ENCODE results near the gene DNAJC12.
A peak's percentile ranks its signal among the peaks of the same experiment; 100 is the strongest.
"Not testable (repeated sequence)": the region's sequence is repeated elsewhere in the genome, so short reads cannot be mapped to it uniquely, and the experiment has no call there.

DNAJC12 gene

GRCh38 chr10:67763499-67764011 lies 74.4 kb downstream of the DNAJC12 start:
- H3K4me3 ChIP-seq (ENCODE audit: low read depth, low read length), result peak overlapping the region; percentile 87
- no peak for TF ChIP-seq CTCF (IDR thresholded peaks at IDR 0.05; ENCODE audit: low read depth, low read length)

GRCh38 chr10:67762567-67762966 lies 75.4 kb downstream of the DNAJC12 start:
- not testable (repeated sequence) for H3K4me3 ChIP-seq (ENCODE audit: low read depth, low read length)

- no peak overlapping the region for H3K4me3 ChIP-seq (ENCODE audit: low read depth, low read length)
- no peak for TF ChIP-seq CTCF (IDR thresholded peaks at IDR 0.05; ENCODE audit: low read depth, low read length)
Measured at GRCh38 chr10:67760272-67760671, 77.7 kb downstream of the DNAJC12 start.
